ENCODE measurements around the gene LRRC75A. TPM values are rescaled to one million over a fixed set of nuclear protein-coding genes. Genes with fewer than 3 reads are reported as not detected.

The LRRC75A gene
- total and polyA plus RNA-seq, 9 donors = 5.7 to 12.5 (median 7.5) TPM

- peaks cover 17% of the 10 kb centered on the region for H3K4me1 ChIP-seq (ENCODE audit: control insufficient read depth, insufficient read depth, low read length)
- WGBS (ENCODE audit: insufficient coverage) = 83% methylated on average over 3 of the region's 4 CpGs
- H3K27ac ChIP-seq (ENCODE audit: low read length) = no peak overlapping the region
- DNase-seq = no peak
- H3K36me3 ChIP-seq (ENCODE audit: control insufficient read depth, insufficient read depth, low read length) = no peaks in the 10 kb centered on the region
- H3K9me3 ChIP-seq (replicated peaks; ENCODE audit: control insufficient read depth, low read depth, low read length) = no peaks in the 10 kb centered on the region
- H3K27me3 ChIP-seq (ENCODE audit: control insufficient read depth, insufficient read depth, low read length) = peaks cover 14% of the 10 kb centered on the region
- no peak overlapping the region for H3K4me3 ChIP-seq (ENCODE audit: low read length)
Measured at GRCh38 chr17:16495561-16495960, 3.6 kb upstream of the LRRC75A start.

- Histone ChIP-seq H3K4me3 (ENCODE audit: low read length) (no peak overlapping the region), H3K4me1 (ENCODE audit: control insufficient read depth, insufficient read depth, low read length) (peaks cover 30% of the 10 kb centered on the region), H3K36me3 (ENCODE audit: control insufficient read depth, insufficient read depth, low read length) (no peaks in the 10 kb centered on the region), H3K9me3 (replicated peaks; ENCODE audit: control insufficient read depth, low read depth, low read length) (no peaks in the 10 kb centered on the region), H3K27ac (ENCODE audit: low read length) (no peak overlapping the region), H3K27me3 (ENCODE audit: control insufficient read depth, insufficient read depth, low read length) (peaks cover 18% of the 10 kb centered on the region)
- no CpG with 5 or more reads among the region's 1 CpG for WGBS (ENCODE audit: insufficient coverage)
- DNase-seq = no peak
Measured at GRCh38 chr17:16494059-16494458, 2.1 kb upstream of the LRRC75A start.

GRCh38 chr17:16493531-16494046, 1.6 kb upstream of the LRRC75A start:
- Histone ChIP-seq H3K4me1 (ENCODE audit: control insufficient read depth, insufficient read depth, low read length) (peaks cover 34% of the 10 kb centered on the region), H3K36me3 (ENCODE audit: control insufficient read depth, insufficient read depth, low read length) (no peaks in the 10 kb centered on the region), H3K27ac (ENCODE audit: low read length) (no peak overlapping the region), H3K27me3 (ENCODE audit: control insufficient read depth, insufficient read depth, low read length) (peaks cover 18% of the 10 kb centered on the region), H3K9me3 (replicated peaks; ENCODE audit: control insufficient read depth, low read depth, low read length) (no peaks in the 10 kb centered on the region), H3K4me3 (ENCODE audit: low read length) (no peak overlapping the region)
- 83% methylated on average over 2 of the region's 5 CpGs for WGBS (ENCODE audit: insufficient coverage)
- DNase-seq = no peak

- WGBS (ENCODE audit: insufficient coverage) = 62% methylated on average over 26 of the region's 27 CpGs
- peaks cover 18% of the 10 kb centered on the region for H3K27me3 ChIP-seq (ENCODE audit: control insufficient read depth, insufficient read depth, low read length)
- H3K36me3 ChIP-seq (ENCODE audit: control insufficient read depth, insufficient read depth, low read length) = no peaks in the 10 kb centered on the region
- no peaks in the 10 kb centered on the region for H3K9me3 ChIP-seq (replicated peaks; ENCODE audit: control insufficient read depth, low read depth, low read length)
- H3K27ac ChIP-seq (ENCODE audit: low read length) = peak overlapping the region; percentile 37
- no peak for DNase-seq
- H3K4me1 ChIP-seq (ENCODE audit: control insufficient read depth, insufficient read depth, low read length) = peaks cover 42% of the 10 kb centered on the region
- peak overlapping the region; percentile 35 for H3K4me3 ChIP-seq (ENCODE audit: low read length)
Measured at GRCh38 chr17:16492613-16493530, 879 bp upstream of the LRRC75A start.

DNA sequence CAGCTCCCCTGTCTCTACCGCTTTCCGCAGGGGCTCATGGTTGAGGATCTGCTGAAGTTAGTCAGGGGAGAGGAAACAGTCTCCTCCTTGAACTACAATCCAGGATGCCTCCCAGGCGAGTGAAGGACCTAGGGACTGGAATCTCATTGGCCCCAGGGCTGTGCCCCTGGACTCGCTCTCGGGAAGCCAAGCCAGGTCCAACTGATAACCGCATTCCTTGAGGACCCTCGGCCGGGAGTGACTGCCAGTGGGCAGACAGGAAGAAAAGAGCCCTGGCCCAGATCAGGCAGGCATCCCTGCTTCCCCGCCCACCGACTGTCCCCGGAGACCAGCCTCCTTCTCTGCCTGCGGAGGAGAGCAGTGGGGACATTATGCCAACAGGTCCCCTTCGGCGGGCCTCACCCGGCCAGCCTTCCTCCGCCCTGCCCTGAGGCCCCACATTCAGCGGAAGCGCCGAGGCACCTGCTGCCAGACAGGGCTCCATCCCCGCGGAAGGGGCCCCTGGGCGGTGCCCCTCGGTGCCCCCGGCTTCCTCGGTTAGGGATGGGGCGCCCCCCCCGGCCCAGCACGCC, 776 bp downstream of the LRRC75A start:
- H3K27ac ChIP-seq (ENCODE audit: low read length) = peak overlapping the region; percentile 13
- H3K4me3 ChIP-seq (ENCODE audit: low read length) = peak overlapping the region; percentile 47
- H3K36me3 ChIP-seq (ENCODE audit: control insufficient read depth, insufficient read depth, low read length) = no peaks in the 10 kb centered on the region
- peaks cover 58% of the 10 kb centered on the region for H3K4me1 ChIP-seq (ENCODE audit: control insufficient read depth, insufficient read depth, low read length)
- H3K9me3 ChIP-seq (replicated peaks; ENCODE audit: control insufficient read depth, low read depth, low read length) = no peaks in the 10 kb centered on the region
- DNase-seq = no peak
- 2% methylated on average over 24 of the region's 28 CpGs for WGBS (ENCODE audit: insufficient coverage)
- peaks cover 18% of the 10 kb centered on the region for H3K27me3 ChIP-seq (ENCODE audit: control insufficient read depth, insufficient read depth, low read length)

DNA sequence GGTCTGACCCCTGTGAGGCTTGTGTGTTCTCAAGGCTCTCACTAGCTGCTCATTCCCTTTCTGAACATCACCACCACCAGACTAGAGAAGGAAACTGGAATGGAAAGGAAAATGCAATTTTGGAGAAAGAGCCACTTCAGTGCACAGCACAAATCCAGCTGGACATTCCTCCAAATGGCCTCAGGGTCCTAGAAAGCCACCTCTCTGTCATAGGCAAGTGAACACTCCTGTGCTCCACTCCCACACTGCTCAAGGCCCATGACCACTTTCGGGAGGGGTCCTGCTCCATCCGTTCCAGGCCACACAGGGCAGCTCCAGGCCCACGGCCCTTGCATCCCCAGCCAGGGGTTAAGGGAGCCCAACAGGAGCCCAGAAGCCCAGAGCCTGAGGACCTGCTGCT, 2.6 kb downstream of the LRRC75A start:
- Histone ChIP-seq H3K36me3 (ENCODE audit: control insufficient read depth, insufficient read depth, low read length) (no peaks in the 10 kb centered on the region), H3K27me3 (ENCODE audit: control insufficient read depth, insufficient read depth, low read length) (peaks cover 14% of the 10 kb centered on the region), H3K27ac (ENCODE audit: low read length) (peak overlapping the region; percentile 42), H3K4me3 (ENCODE audit: low read length) (no peak overlapping the region), H3K9me3 (replicated peaks; ENCODE audit: control insufficient read depth, low read depth, low read length) (no peaks in the 10 kb centered on the region), H3K4me1 (ENCODE audit: control insufficient read depth, insufficient read depth, low read length) (peaks cover 76% of the 10 kb centered on the region)
- WGBS (ENCODE audit: insufficient coverage) = 20% methylated on average over 1 of the region's 3 CpGs
- peak; percentile 81 for DNase-seq

GRCh38 chr17:16488968-16489337, 3.0 kb downstream of the LRRC75A start:
- Histone ChIP-seq H3K9me3 (replicated peaks; ENCODE audit: control insufficient read depth, low read depth, low read length) (no peaks in the 10 kb centered on the region), H3K36me3 (ENCODE audit: control insufficient read depth, insufficient read depth, low read length) (no peaks in the 10 kb centered on the region), H3K4me3 (ENCODE audit: low read length) (no peak overlapping the region), H3K27me3 (ENCODE audit: control insufficient read depth, insufficient read depth, low read length) (peaks cover 14% of the 10 kb centered on the region), H3K27ac (ENCODE audit: low read length) (peak overlapping the region; percentile 47), H3K4me1 (ENCODE audit: control insufficient read depth, insufficient read depth, low read length) (peaks cover 79% of the 10 kb centered on the region)
- DNase-seq = no peak
- 64% methylated on average over 3 of the region's 4 CpGs for WGBS (ENCODE audit: insufficient coverage)

DNA sequence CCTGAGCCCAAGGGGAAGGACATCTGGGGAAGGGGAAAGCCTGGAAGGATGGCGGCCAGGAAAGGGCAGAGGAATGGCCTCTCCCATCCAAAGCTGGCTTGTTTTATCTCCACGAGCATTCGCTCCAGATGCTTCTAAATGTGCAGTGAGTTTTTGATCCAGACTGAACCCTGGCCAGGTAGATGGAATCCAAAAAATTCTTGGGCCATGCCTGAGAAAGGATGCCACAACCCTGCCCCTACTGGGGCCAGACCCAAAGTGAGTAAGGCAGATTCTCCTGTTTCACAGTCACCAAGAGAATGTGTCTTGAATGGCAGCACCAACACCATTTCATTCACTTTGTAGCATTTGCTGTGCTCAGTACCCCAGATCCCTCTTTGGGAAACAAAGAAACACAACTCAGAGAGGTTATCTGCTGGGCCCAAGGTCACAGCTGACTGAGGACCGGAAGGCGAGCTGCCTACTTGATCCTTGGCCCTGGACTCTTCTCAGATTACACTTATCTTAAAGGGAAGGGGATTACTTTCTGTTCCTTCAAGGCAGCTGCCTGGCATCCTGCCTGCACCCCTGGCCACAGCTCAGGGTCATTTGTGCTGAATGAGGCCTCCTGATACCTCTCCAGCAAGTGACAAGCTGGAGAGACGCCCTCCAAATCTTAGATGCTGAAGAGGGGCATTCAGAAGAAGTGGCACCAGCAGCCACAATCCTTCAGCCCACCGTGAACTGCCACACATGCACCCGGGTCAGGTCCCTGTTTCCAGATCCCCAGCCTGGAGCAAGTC, 3.6 kb downstream of the LRRC75A start:
- DNase-seq = peak; percentile 53
- Histone ChIP-seq H3K4me1 (ENCODE audit: control insufficient read depth, insufficient read depth, low read length) (peaks cover 79% of the 10 kb centered on the region), H3K36me3 (ENCODE audit: control insufficient read depth, insufficient read depth, low read length) (no peaks in the 10 kb centered on the region), H3K4me3 (ENCODE audit: low read length) (no peak overlapping the region), H3K27ac (ENCODE audit: low read length) (peak overlapping the region; percentile 47), H3K27me3 (ENCODE audit: control insufficient read depth, insufficient read depth, low read length) (peaks cover 14% of the 10 kb centered on the region), H3K9me3 (replicated peaks; ENCODE audit: control insufficient read depth, low read depth, low read length) (no peaks in the 10 kb centered on the region)
- 24% methylated on average over 4 of the region's 8 CpGs for WGBS (ENCODE audit: insufficient coverage)

GRCh38 chr17:16486373-16487250, 5.4 kb downstream of the LRRC75A start:
- Histone ChIP-seq H3K4me3 (ENCODE audit: low read length) (peak overlapping the region; percentile 8), H3K36me3 (ENCODE audit: control insufficient read depth, insufficient read depth, low read length) (no peaks in the 10 kb centered on the region), H3K27me3 (ENCODE audit: control insufficient read depth, insufficient read depth, low read length) (peaks cover 11% of the 10 kb centered on the region), H3K27ac (ENCODE audit: low read length) (peak overlapping the region; percentile 77), H3K4me1 (ENCODE audit: control insufficient read depth, insufficient read depth, low read length) (peaks cover 70% of the 10 kb centered on the region), H3K9me3 (replicated peaks; ENCODE audit: control insufficient read depth, low read depth, low read length) (no peaks in the 10 kb centered on the region)
- DNase-seq = peak; percentile 88
- 42% methylated on average over 17 of the region's 24 CpGs for WGBS (ENCODE audit: insufficient coverage)

All from muscle of leg (tissue), 11 donors.